GM23248 (cell line): Measurements from ENCODE around the gene BCAS4. TPM values are rescaled to one million over a fixed set of nuclear protein-coding genes. Genes with fewer than 3 reads are reported as not detected.

Source experiments
- DNase-seq: peaks from one replicate; pipeline ENCODE4 v3.0.0-alpha.2; 2015
- H2AFZ ChIP-seq: fragments of 200-600 bp; sonication (generic); 2 replicates; pipeline ENCODE4 v1.6.1; 2016; ENCODE audit warnings: antibody characterized with exemption
- H3F3A ChIP-seq: fragments of 200-600 bp; sonication (generic); 2 replicates; pipeline ENCODE4 v1.6.1; 2016; ENCODE audit warnings: mild to moderate bottlenecking, antibody characterized with exemption, mixed run types; ENCODE audit not compliant: insufficient read depth
- H3K27ac ChIP-seq: fragments of 200-600 bp; sonication (generic); 2 replicates; pipeline ENCODE4 v1.5.1; 2016; ENCODE audit warnings: mild to moderate bottlenecking
- H3K27me3 ChIP-seq: fragments of 200-600 bp; sonication (generic); replicated peaks from 2 replicates; pipeline ENCODE4 v1.6.1; 2016; ENCODE audit warnings: mild to moderate bottlenecking; ENCODE audit not compliant: insufficient read depth
- H3K36me3 ChIP-seq: fragments of 200-600 bp; sonication (generic); 2 replicates; pipeline ENCODE4 v1.6.1; 2016; ENCODE audit warnings: low read depth, mild to moderate bottlenecking
- H3K4me1 ChIP-seq: fragments of 200-600 bp; sonication (generic); 2 replicates; pipeline ENCODE4 v1.6.1; 2016; ENCODE audit warnings: mild to moderate bottlenecking; ENCODE audit not compliant: insufficient read depth
- H3K4me2 ChIP-seq: fragments of 200-600 bp; sonication (generic); one replicate; pipeline ENCODE4 v1.6.1; 2016; ENCODE audit warnings: mild to moderate bottlenecking; ENCODE audit not compliant: unreplicated experiment
- H3K4me3 ChIP-seq: fragments of 200-600 bp; sonication (generic); 2 replicates; pipeline ENCODE4 v1.5.1; 2016; ENCODE audit warnings: mild to moderate bottlenecking
- H3K79me2 ChIP-seq: fragments of 200-600 bp; sonication (generic); 2 replicates; pipeline ENCODE4 v1.6.1; 2016; ENCODE audit warnings: mild to moderate bottlenecking; ENCODE audit not compliant: insufficient read depth
- H3K9ac ChIP-seq: fragments of 200-600 bp; sonication (generic); 2 replicates; pipeline ENCODE4 v1.6.1; 2016; ENCODE audit warnings: mild to moderate bottlenecking
- H3K9me2 ChIP-seq: fragments of 200-600 bp; sonication (generic); 2 replicates; pipeline ENCODE4 v1.6.1; 2016; ENCODE audit warnings: mixed run types, mild to moderate bottlenecking, moderate library complexity; ENCODE audit not compliant: insufficient read depth
- H3K9me3 ChIP-seq: fragments of 200-600 bp; sonication (generic); one replicate; pipeline ENCODE4 v1.6.1; 2017; ENCODE audit warnings: low read depth
- H4K20me1 ChIP-seq: fragments of 200-600 bp; sonication (generic); 2 replicates; pipeline ENCODE4 v1.6.0; 2016; ENCODE audit not compliant: insufficient read depth
- EZH2 ChIP-seq: fragments of 200-600 bp; sonication (generic); IDR thresholded peaks from 2 replicates; pipeline ENCODE4 v1.6.1; 2018; ENCODE audit warnings: antibody characterized with exemption, mild to moderate bottlenecking; ENCODE audit not compliant: insufficient read depth, poor library complexity, severe bottlenecking
- EZH2phosphoT487 ChIP-seq: fragments of 200-600 bp; sonication (generic); IDR thresholded peaks from 2 replicates; pipeline ENCODE4 v1.6.1; 2018; ENCODE audit warnings: antibody characterized with exemption, moderate library complexity, mild to moderate bottlenecking, low read depth; ENCODE audit not compliant: insufficient read depth
- WGBS, 2 experiments: methylation state at CpG; one replicate each; pipeline ENCODE4 v1.1.6; 2015 to 2017; ENCODE audit warnings: low lambda C conversion rate in 2 of 2, low coverage in 1 of 2; ENCODE audit errors: missing lambda C conversion rate in 2 of 2; 5-methylcytosine and 5-hydroxymethylcytosine counted together
- in situ Hi-C: fragments of 300-500 bp; cut with MboI; formaldehyde crosslinking; loops from 2 replicates; pipeline ENCODE4 v1.15.0; 2020
- polyA plus RNA-seq: library from polyadenylated mRNA; unstranded; fragments of >200 nt; fragmentation: Nextera tagmentation; extraction: Ambion mirVana; gene quantifications from 2 replicates; pipeline ENCODE4 v1.2.1, GENCODE V29; 2016
- total RNA-seq: library from RNA; depleted of rRNA; stranded (reverse); fragments of >200 nt; shearing (Covaris generic); gene quantifications from 2 replicates; pipeline ENCODE4 v1.2.3, GENCODE V29; 2014

BCAS4 gene
- total and polyA plus RNA-seq, 2 experiments from 2014 or later, result 12.6 to 16.8 TPM

- H3K9me3 ChIP-seq, result no peaks in the 10 kb centered on the region
- H3K27me3 ChIP-seq, result no peaks in the 10 kb centered on the region
- H3K27ac ChIP-seq, result no peak overlapping the region
- no peaks in the 10 kb centered on the region for H3K4me1 ChIP-seq
- 87% methylated on average over 24 to 28 of the region's 28 CpGs for WGBS, 2 experiments
- no peaks in the 10 kb centered on the region for H4K20me1 ChIP-seq
- H2AFZ ChIP-seq, result no peak overlapping the region
- H3K36me3 ChIP-seq, result no peaks in the 10 kb centered on the region
- H3K79me2 ChIP-seq, result no peaks in the 10 kb centered on the region
- no peaks in the 10 kb centered on the region for H3F3A ChIP-seq
- H3K9ac ChIP-seq, result no peak overlapping the region
- H3K4me3 ChIP-seq, result no peak overlapping the region
- in situ Hi-C loops, result no loop called here
- no peaks in the 10 kb centered on the region for H3K9me2 ChIP-seq
- TF ChIP-seq EZH2, result no peak
- TF ChIP-seq EZH2phosphoT487, result no peak
- no peak overlapping the region for H3K4me2 ChIP-seq
- DNase-seq, result no peak
These were observed 80.2 kb downstream of the BCAS4 start for GRCh38 chr20:50874758-50875665.

GRCh38 chr20:50876063-50876685, 81.3 kb downstream of the BCAS4 start:
- H3K9me2 ChIP-seq, result no peaks in the 10 kb centered on the region
- no peaks in the 10 kb centered on the region for H3K36me3 ChIP-seq
- H3K27me3 ChIP-seq, result no peaks in the 10 kb centered on the region
- WGBS, 2 experiments, result 96% methylated on average over 19 of the region's 19 CpGs
- H3K4me3 ChIP-seq, result no peak overlapping the region
- no peak for TF ChIP-seq EZH2phosphoT487
- no peak for TF ChIP-seq EZH2
- no peak overlapping the region for H2AFZ ChIP-seq
- H3K4me1 ChIP-seq, result no peaks in the 10 kb centered on the region
- H3K9ac ChIP-seq, result no peak overlapping the region
- no peaks in the 10 kb centered on the region for H4K20me1 ChIP-seq
- DNase-seq, result no peak
- H3K9me3 ChIP-seq, result no peaks in the 10 kb centered on the region
- in situ Hi-C loops, result no loop called here
- H3F3A ChIP-seq, result no peaks in the 10 kb centered on the region
- no peaks in the 10 kb centered on the region for H3K79me2 ChIP-seq
- H3K4me2 ChIP-seq, result no peak overlapping the region
- no peak overlapping the region for H3K27ac ChIP-seq

GRCh38 chr20:50876816-50877215, 82.0 kb downstream of the BCAS4 start:
- in situ Hi-C loops, result no loop called here
- TF ChIP-seq EZH2phosphoT487, result no peak
- no peak for TF ChIP-seq EZH2
- Histone ChIP-seq H3K9ac (no peak overlapping the region), H3K27me3 (no peaks in the 10 kb centered on the region), H2AFZ (no peak overlapping the region), H3K79me2 (no peaks in the 10 kb centered on the region), H3K27ac (no peak overlapping the region), H3K4me1 (no peaks in the 10 kb centered on the region), H3K9me2 (no peaks in the 10 kb centered on the region), H3K9me3 (no peaks in the 10 kb centered on the region), H3K36me3 (no peaks in the 10 kb centered on the region), H3K4me2 (no peak overlapping the region), H3K4me3 (no peak overlapping the region), H4K20me1 (no peaks in the 10 kb centered on the region), H3F3A (no peaks in the 10 kb centered on the region)
- DNase-seq, result no peak
- 89 to 92% methylated on average over 7 of the region's 7 CpGs for WGBS, 2 experiments

GRCh38 chr20:50877232-50877743, 82.4 kb downstream of the BCAS4 start:
- H2AFZ ChIP-seq, result no peak overlapping the region
- no peak overlapping the region for H3K4me3 ChIP-seq
- H3K27me3 ChIP-seq, result no peaks in the 10 kb centered on the region
- no peak overlapping the region for H3K4me2 ChIP-seq
- H3K9me2 ChIP-seq, result no peaks in the 10 kb centered on the region
- H3K4me1 ChIP-seq, result no peaks in the 10 kb centered on the region
- no peak overlapping the region for H3K9ac ChIP-seq
- H4K20me1 ChIP-seq, result no peaks in the 10 kb centered on the region
- DNase-seq, result no peak
- H3K36me3 ChIP-seq, result no peaks in the 10 kb centered on the region
- WGBS, 2 experiments, result 93 to 97% methylated on average over 6 of the region's 6 CpGs
- no peaks in the 10 kb centered on the region for H3K79me2 ChIP-seq
- no peaks in the 10 kb centered on the region for H3F3A ChIP-seq
- no peak for TF ChIP-seq EZH2
- TF ChIP-seq EZH2phosphoT487, result no peak
- in situ Hi-C loops, result no loop called here
- H3K27ac ChIP-seq, result no peak overlapping the region
- no peaks in the 10 kb centered on the region for H3K9me3 ChIP-seq
